Sciatic nerve (tissue), 2 donors: ENCODE data around the gene HPCAL1. TPM values are rescaled to one million over a fixed set of nuclear protein-coding genes. Genes with fewer than 3 reads are reported as not detected.
"Not testable (repeated sequence)": the region's sequence is repeated elsewhere in the genome, so short reads cannot be mapped to it uniquely, and the experiment has no call there.

Experiments
- ATAC-seq: fragments of 200-7000 bp; cut with Tn5 transposase; one replicate; pipeline ENCODE4 v1.9.1; 2020; ENCODE audit warnings: mild to moderate bottlenecking, moderate library complexity
- DNase-seq: peaks from one replicate; pipeline ENCODE4 v3.0.0-alpha.2; 2020; ENCODE audit warnings: low spot score
- intact Hi-C: fragments of 100-400 bp; cut with DNase I; formaldehyde crosslinking; loops from one replicate; pipeline ENCODE4 v1.14.2; 2022
- total RNA-seq: library from RNA; stranded (reverse); fragmentation: NEBNext Ultra II Directional; extraction: Animal tissue kit (Norgen Biotek cat#: 25700); gene quantifications from one replicate; pipeline ENCODE4 v1.2.1, GENCODE V29; 2021
- donor health status: DM: no; HTN: no; CAD: no.
- donor health status: DM: no; HTN: no; CAD: no.

Gene HPCAL1
- total RNA-seq, 1 donor from 2014 or later = 31.7 TPM

DNA sequence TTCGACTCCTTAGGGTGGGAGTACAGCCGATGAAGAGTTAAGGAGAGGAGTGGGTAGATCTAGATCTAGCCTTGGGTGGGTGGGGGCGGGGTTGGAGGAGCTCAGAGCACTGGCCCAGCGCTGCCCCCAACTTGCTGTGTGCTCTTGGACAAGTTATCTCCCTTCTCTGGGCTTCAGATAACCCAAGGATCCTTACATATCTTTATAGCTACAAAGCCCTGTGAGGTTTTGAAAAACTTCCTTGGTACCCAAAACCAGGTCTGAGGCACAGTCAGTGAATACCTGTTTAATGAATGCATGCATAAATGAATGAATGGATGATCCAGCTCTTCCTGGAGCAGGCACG, 146.8 kb downstream of the HPCAL1 start:
- ATAC-seq = no peak
- intact Hi-C loops = no loop called here
- no peak for DNase-seq

DNA sequence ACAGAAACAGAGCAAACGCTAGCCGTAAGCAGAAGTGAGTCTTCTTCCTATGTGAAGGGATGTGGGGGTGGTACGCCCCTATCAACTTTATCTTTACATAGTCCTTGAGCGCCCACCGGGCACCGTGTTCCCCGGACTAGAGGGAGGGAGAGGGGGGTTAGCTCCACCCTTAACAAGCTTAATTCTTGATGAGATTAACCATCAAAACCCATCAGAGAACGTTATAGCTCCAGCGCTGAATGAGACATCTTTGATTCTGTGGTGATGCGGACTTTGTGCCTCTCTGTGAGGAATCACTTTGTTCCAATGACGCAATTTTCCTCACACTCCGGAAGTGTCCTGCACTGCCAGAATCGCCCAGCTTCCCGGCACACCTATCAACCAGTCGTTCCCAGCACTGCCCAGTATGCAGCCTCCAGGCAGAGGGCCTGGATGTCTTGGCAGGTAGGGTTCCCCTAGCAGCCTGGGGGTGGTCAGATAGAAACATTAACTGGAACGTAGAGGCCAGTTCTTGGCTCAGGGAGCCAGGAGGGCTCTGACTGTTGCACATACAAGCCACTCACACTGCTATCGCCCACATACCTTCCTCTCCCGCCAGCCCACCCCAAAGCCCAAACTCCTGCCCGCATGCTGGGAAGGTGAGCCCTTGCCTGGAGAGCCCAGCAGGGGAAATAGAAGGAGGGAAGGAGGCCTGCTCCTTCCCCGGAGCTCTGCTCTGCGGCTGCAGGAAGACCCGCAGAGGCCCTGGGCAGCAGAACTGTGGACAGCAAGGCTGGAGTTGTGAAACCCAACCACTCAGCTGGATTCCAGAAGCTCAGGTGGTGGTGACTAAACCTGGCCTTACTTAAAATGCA, 147.4 kb downstream of the HPCAL1 start:
- intact Hi-C loops = no loop called here
- ATAC-seq = no peak
- DNase-seq = no peak

DNA sequence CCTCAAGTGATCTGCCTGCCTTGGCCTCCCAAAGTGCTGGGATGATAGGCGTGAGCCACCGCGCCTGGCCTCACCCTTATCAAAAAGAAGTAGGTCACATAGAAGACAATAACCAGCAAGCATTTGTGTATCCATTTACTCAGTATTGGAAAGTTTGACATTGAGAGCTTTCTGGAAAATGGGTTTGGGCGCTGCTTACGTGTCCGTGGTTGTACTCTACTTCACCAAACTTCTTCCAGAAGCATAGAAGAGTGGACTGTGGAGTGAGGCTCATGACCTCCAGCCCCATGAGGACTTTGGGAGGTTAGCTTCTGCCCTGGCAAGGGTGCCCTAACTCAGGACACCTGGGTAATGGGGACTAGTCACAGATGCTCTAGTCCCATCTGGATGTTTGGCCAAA, 149.1 kb downstream of the HPCAL1 start:
- no peak for ATAC-seq
- intact Hi-C loops = no loop called here
- DNase-seq = no peak

DNA sequence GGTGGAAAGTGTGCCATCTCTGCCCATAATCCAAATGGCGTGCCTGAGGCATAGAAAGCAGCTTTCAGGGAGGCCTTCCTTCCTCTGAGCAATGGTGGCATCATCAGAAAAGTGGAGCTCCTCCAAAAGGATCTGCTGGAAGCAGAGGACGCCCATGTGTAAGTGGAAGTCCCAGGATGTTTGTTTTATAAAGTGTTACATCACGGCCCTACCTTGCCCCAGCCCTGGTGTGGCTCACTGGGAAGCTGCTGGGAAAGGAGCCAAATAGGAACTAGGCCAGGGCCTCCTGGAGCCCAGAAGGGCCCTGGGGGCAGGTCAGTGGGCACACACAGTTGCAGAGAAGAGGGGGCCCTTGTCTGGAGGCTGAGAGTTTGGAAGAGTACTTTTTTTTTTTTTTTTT, 149.6 kb downstream of the HPCAL1 start:
- intact Hi-C loops = no loop called here
- DNase-seq (no peak), ATAC-seq (no peak)

DNA sequence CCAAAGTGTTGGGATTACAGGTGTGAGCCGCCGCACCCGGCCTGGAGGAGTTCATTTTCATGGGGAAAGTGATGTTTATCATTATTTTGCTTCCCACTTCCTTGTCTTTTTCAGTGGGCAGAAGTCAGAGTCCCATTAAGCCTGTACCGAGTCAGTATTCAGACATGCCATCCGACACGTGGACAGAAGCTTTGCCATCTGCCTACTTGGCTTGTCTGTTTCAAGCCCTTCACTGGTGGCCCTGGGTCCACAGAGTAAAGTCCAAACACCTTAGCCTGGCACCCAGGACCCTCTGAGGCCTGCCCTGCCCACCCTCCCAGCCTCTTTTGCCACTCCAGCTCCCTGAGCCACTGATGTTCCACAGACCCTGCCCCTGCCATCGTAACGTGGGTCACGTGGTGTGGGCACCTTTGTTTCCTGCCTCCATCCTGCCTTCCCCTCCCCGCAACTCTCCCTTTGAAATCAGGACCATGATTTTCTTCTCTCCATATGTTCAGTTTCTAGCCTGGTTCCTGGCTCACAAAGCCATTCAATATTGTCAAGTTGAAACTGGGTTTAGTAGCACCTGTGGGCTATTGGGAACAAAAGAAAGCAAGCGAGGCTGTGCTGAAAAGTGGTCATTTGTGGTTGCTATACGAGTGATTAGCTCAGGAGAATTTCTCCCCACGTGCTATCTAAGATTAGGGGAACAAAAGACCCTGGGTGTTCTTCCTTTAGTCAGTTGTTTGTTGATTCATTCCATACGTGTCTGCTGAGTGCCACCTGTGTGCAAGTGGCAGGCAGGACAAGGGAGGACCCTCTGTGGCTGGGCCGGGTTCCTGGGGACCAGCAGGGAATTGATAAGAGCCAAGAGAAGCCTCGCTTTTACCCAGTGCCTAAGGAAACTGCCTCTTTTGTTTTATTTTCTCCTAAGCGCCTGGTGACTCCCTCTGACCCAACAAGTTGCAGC, 150.5 kb downstream of the HPCAL1 start:
- DNase-seq (no peak), ATAC-seq (no peak)
- intact Hi-C loops = no loop called here

DNA sequence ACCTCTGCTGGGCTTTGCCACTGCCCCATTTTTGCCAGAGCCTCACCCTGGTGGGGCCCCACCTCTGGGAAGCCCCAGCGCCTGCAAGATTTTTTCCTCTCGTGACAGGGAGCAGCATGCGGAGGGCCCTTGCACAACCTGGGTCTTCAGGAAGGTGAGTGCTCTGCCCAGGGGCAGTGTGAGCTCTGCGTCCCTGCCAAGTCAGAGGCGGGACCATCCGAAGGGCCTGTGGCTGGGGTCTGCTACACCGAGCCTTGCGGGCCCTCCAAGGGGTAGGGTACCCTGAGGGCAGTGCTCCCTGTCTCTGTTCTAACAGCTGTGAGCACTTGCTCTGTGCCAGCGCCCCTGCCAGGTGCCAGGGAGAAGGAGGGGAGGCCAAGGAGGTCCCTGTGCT, 151.2 kb downstream of the HPCAL1 start:
- ATAC-seq (no peak), DNase-seq (no peak)
- intact Hi-C loops = no loop called here

DNA sequence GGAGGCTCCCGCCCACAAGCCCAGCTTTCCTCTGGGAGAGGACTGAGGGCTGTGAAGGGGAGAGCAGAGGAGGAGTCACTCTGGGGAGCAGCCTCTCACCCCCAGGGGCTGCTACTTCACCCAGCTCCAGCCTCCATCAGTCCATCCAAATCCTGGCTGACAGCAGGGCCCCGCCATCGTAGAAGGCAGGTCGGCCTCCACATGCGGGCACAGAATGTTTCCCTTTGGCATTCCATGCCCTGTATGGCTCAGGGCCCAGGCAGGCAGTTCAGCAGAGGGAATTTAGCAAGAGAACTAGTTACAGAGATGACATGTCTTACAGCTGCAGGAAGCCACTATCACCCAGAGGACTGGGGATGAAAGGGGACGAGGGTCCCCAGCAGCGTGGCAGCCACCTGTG, 151.8 kb downstream of the HPCAL1 start:
- no peak for ATAC-seq
- no peak for DNase-seq

DNA sequence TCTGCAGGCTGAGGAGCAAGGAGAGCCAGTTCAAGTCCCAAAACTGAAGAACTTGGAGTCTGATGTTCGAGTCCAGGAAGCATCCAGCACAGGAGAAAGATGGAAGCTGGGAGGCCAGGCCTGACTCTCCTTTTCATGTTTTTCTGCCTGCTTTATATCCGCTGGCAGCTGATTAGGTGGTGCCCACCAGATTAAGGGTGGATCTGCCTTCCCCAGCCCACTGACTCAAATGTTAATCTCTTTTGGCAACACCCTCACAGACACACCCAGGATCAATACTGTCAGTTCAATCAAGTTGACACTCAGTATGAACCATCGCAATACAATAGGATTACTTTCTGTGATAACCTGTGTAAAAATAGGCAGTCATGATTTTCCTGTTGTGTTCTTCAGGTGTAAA, 154.5 kb downstream of the HPCAL1 start:
- ATAC-seq, DNase-seq, intact Hi-C loops: not testable (repeated sequence)

More for the DNA sequence above, 151.8 kb downstream of the HPCAL1 start:
- intact Hi-C loops = no loop called here

DNA sequence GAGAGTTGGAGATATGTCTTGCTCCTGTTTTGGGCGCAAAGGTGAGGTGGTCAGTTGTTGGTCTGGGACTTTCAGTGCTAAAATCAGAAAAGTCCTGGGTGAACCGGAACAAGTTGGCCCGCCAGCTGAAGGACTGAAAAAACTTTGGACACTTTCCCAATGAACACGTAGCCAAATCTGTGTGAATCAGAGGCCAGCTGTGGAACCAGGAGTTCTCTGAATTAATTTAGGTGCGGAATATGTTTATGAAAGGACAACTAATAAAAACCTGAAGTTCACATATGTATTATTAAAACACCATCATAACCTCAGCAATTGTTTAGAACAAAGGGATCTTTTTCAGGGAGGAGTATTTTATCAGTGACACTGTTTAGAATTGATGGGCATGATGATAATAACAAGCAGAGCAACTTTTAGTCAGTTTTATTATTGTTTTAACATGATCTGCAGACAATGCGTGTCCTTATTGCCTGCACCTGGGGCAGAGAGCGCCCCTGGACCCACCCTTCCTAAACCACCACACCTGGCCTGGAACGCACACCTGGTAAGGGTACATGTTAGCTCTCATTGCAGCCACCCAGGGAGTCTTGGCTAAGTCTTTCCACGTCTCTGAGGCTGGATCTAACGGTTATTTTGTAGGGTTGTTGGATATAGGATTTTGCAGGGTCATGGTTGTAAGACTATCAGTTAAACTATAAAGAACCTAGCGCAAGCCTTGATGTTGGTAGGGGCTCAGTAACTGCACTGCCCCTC, 155.3 kb downstream of the HPCAL1 start:
- ATAC-seq = peak; percentile 39
- DNase-seq = no peak
- intact Hi-C loops = no loop called here

DNA sequence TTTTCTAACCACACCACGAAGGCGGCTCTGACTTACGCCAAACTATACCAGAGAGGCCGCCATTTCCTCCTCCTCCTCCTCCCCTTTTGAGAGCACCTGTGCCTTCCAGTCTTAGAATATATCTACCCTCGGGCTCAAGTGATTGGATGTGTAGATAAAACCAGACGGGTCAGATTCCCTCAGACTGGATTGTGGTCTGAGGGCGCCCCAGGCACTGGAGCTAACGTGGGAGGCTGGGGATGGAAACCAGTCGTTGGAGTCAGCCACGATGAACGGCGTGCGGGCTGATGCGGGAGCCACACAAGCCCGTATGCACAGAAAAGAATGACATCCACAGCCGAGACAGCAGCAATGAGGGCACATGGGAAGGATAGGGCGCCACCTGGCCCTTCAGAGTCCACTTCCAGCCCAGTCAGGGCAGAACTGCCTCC, 157.7 kb downstream of the HPCAL1 start:
- DNase-seq (no peak), ATAC-seq (no peak)
- intact Hi-C loops = no loop called here

DNA sequence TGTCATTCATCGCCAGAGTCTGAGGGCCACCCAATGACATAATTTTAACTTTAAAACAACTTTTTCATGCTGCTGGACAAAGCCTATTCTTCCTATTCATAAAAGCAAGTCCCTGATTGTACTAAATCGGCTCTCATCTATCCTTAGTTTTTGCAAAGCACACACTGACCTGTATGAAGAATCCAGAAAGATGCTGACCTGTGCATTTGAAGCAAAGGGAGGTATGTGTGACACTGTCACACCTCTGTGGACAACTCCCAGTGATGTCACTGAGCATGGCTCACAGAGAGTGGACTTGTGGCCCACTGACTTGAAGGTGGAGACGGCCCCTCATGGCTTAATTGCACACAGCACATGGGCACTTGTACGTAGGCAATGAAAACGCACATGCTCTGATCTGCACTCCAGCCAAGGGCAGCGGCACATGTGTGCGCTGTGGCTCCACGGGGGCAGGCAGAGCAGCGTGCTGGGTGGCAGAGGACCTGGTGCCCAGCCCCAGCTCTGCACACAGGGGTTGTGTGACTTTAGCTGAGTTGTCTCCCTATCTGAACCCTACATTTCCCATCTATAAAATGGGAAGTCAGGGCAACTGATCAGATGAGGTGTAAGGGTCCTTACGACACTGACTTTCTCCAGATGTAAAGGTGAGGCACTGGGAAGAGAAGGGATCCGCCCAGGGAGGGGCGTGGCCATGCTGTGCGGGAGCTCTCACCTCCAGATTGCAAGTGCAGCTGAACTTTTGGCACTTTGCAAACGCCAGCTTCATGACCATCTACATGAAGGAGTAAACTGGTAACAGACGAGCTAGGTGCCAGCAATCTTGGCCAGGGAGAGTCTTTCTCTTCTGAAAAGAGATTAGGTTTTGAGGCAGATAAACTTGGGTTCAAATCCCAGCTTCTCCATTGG, 159.7 kb downstream of the HPCAL1 start:
- no peak for DNase-seq
- no peak for ATAC-seq
- intact Hi-C loops = no loop called here

DNA sequence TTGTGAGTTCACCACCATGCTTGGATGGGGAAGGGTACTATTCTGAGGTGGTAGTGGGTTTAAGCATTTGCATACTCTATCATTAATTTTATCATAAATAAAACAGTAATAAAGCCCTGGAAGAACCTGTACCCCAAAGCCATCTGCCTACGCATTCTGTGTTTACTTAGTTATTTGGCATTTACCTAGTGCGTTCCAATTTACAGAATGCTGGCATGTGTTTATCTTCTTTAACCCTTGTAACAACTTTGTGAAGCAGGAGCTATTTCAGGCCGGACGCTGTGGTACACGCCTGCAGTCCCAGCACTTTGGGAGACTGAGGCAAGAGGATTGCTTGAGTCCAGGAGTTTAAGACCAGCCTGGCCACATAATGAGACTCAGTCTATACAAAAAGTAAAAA, 163.2 kb downstream of the HPCAL1 start:
- intact Hi-C loops = loop anchor here (2.0 kb wide), 1 partner anchor 53 kb away; no protein-coding TSS in a partner anchor
- DNase-seq (no peak), ATAC-seq (no peak)

DNA sequence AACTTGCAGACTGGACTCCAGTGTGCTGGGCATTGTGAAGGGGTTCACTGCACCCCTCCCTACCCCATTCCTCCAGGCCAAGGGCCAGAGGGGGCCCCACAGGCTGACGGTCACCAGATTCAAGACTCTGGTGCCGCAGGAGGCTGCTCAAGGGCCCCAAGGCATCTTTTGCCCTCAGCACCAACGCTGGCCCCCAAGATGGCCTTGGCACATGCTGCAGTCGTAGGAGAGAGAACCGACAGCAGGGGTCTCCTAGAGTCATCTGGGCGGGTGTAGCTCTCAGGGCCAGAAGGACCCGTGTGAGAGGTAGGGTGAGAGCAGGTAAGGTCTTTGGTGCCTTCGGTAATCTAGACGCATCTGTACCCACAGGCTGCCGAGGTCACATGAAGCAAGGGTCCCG, 164.1 kb downstream of the HPCAL1 start:
- DNase-seq (no peak), ATAC-seq (no peak)
- intact Hi-C loops = loop anchor here (2.0 kb wide), 1 partner anchor 52 kb away; no protein-coding TSS in a partner anchor

DNA sequence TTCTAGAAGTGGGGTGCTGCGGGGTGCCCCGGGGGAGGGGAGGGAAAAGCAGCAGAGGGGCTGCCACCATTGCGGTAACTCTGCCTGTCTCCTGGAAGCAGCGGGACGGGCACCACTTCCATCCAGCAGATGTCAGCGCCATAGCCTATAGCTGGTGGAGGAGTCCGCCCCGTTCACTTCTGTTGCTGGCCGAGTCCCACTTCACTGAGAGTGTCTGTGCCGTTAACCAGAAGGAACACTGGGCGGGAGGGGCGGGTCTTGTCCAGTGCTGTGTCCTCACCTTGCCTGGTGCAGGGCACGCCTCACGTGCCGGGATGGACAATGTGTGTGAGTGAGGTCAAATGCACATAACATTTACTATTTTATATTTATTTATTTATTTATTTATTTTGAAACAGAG, 164.7 kb downstream of the HPCAL1 start:
- intact Hi-C loops = loop anchor here (2.0 kb wide), 1 partner anchor 51 kb away; no protein-coding TSS in a partner anchor
- DNase-seq (no peak), ATAC-seq (no peak)

DNA sequence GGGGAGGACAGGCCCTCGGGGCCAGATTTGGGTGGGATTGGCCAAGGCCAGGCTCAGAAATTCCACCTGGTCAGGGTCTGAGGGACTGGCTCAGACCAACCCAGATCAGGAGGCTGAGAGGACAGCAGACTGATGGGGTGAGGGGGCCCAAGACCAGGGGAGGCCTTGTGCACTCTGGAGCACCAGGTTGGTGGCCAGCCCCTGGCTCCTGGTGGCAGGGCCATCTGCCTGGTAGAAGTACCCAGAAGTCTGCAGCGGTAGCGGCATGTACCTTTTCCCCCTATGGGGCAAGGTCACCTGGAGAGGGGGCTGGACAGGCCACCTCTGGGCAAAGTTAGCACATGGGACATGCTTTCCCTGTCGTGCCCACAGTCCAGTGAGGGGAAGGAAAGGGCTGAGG, 166.6 kb downstream of the HPCAL1 start:
- intact Hi-C loops = no loop called here
- no peak for DNase-seq
- no peak for ATAC-seq

DNA sequence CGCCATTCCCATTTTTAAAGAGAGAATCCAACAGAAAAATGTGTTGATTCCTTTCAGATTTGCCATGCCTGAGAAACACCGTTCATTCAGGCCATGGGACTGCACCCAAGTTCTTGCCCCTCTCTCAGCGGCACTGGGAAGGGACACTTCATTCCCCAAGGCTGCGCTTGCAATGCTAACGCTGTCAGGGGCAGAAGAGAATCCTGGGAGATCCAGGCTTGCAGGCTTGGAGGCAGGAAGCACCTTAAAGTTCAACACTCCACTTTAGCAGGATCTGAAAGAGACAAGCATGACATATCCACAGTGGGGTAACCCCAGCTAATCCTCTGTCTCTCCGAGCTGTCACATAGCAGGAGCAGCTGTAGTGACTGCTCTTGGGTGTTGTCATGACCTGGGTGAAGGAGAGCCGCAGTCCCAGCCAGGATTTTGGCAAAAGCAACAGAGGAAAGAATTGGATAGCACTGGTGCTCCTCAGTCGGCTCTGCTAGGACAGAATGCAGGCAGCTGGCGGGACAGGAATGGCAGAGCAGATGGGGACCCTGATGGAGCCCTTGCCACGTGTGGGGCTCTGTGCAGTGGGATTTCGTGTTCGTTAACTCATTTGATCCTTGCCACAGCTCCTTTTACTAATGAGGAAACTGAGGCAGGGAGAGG, 167.4 kb downstream of the HPCAL1 start:
- intact Hi-C loops = no loop called here
- DNase-seq (no peak), ATAC-seq (no peak)

DNA sequence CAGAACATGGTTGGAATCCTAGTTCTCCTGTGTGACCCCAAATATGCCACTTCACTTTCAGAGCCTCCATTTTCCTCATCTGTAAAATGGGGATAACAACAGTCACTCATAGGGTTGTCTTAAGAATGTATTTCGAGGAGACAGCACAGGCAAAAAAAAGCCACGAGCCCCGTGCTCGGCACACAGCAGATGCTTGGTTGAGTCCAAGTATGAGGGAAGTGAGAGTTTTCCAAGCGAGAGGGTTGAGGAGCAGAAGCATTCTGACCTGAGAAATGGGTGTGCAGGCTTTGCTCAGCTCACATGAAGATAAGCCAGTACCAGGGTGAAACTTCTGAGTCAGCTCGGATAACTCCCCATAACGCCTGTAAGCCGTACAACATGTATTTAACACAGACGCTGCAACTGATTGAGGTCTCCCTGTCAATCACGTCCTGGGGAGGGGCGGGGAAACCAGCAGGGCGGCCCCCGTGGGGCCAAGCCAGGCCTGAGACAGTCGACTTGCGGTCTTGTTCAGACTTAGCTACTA, 168.4 kb downstream of the HPCAL1 start:
- ATAC-seq = no peak
- DNase-seq = no peak
- intact Hi-C loops = no loop called here

DNA sequence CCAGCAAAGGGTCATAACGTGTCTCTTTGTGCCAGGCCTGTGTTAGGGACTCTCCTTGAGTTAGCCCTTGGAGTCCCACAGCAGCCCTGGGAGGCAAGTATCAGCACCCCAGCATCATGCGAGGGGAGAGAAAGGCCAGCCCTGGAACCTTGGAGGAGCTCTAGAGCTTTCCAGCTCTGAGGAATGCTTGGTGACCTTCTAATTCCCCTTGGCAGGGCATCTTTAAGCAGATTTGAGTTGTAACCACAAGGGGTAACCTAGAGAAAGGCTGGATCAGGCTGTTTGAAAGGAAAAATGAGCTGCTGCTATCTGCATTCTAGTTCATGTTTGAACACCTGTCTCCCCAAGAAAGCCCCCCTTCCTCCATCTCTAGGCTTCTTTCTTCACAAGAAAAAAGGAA, 169.3 kb downstream of the HPCAL1 start:
- ATAC-seq = no peak
- no peak for DNase-seq
- intact Hi-C loops = no loop called here
